NK-92 (cell line): ENCODE results near the gene SLCO1A2.

Experiments
- DNase-seq: peaks from one replicate; lab custom pipeline; 2025; ENCODE audit not compliant: unreplicated experiment; lab: John Stamatoyannopoulos, UW

The SLCO1A2 gene

GRCh38 chr12:21330682-21331253 is 3.9 kb downstream of the SLCO1A2 start:
- no peak for DNase-seq

- DNase-seq, result no peak
Observed at GRCh38 chr12:21328578-21328977, 6.1 kb downstream of the SLCO1A2 start.

- no peak for DNase-seq
Observed at GRCh38 chr12:21324551-21324950, 10.2 kb downstream of the SLCO1A2 start.

GRCh38 chr12:21323736-21324135 is 11.0 kb downstream of the SLCO1A2 start:
- no peak for DNase-seq

- DNase-seq, result no peak
Observed at GRCh38 chr12:21308785-21309184, 25.9 kb downstream of the SLCO1A2 start.

GRCh38 chr12:21305661-21306060 is 29.1 kb downstream of the SLCO1A2 start:
- no peak for DNase-seq

- no peak for DNase-seq
Observed at GRCh38 chr12:21300632-21301031, 34.1 kb downstream of the SLCO1A2 start.

GRCh38 chr12:21296751-21297406 is 37.8 kb downstream of the SLCO1A2 start:
- DNase-seq, result no peak

GRCh38 chr12:21296348-21296747 is 38.4 kb downstream of the SLCO1A2 start:
- DNase-seq, result no peak

GRCh38 chr12:21294176-21294575 is 40.5 kb downstream of the SLCO1A2 start:
- DNase-seq, result no peak

GRCh38 chr12:21292111-21292510 is 42.6 kb downstream of the SLCO1A2 start:
- DNase-seq, result no peak

- DNase-seq, result no peak
Observed at GRCh38 chr12:21289698-21290097, 45.0 kb downstream of the SLCO1A2 start.

- DNase-seq, result no peak
Observed at GRCh38 chr12:21276826-21277225, 57.9 kb downstream of the SLCO1A2 start.

- no peak for DNase-seq
Observed at GRCh38 chr12:21265932-21266331, 68.8 kb downstream of the SLCO1A2 start.

GRCh38 chr12:21264232-21264631 is 70.5 kb downstream of the SLCO1A2 start:
- DNase-seq, result no peak

GRCh38 chr12:21257172-21257571 is 77.5 kb downstream of the SLCO1A2 start:
- no peak for DNase-seq

GRCh38 chr12:21252070-21252469 is 82.6 kb downstream of the SLCO1A2 start:
- no peak for DNase-seq

- no peak for DNase-seq
Observed at GRCh38 chr12:21248679-21249078, 86.0 kb downstream of the SLCO1A2 start.

GRCh38 chr12:21239866-21240265 is 94.9 kb downstream of the SLCO1A2 start:
- DNase-seq, result no peak

- no peak for DNase-seq
Observed at GRCh38 chr12:21234395-21234794, 100.3 kb downstream of the SLCO1A2 start.

- DNase-seq, result no peak
Observed at GRCh38 chr12:21223930-21224329, 110.8 kb downstream of the SLCO1A2 start.

GRCh38 chr12:21221778-21222177 is 112.9 kb downstream of the SLCO1A2 start:
- DNase-seq, result no peak

GRCh38 chr12:21221072-21221471 is 113.6 kb downstream of the SLCO1A2 start:
- DNase-seq, result no peak
